GM19193 (cell line): ENCODE results near the gene TUBA1A.

Experiments used
- POLR2A ChIP-seq: IDR thresholded peaks from 4 replicates; pipeline ENCODE4 v1.6.1; 2011; ENCODE audit not compliant: insufficient read depth, insufficient read length; ENCODE audit errors: extremely low read depth

TUBA1A gene

GRCh38 chr12:49219417-49220026 is 30.6 kb upstream of the TUBA1A start:
- TF ChIP-seq POLR2A: no peak

GRCh38 chr12:49212572-49212971 is 23.7 kb upstream of the TUBA1A start:
- TF ChIP-seq POLR2A: no peak

- TF ChIP-seq POLR2A: no peak
These were observed 19.8 kb upstream of the TUBA1A start for GRCh38 chr12:49208676-49209075.

- TF ChIP-seq POLR2A: no peak
These were observed 19.3 kb upstream of the TUBA1A start for GRCh38 chr12:49208146-49208545.

- TF ChIP-seq POLR2A: no peak
These were observed 17.5 kb upstream of the TUBA1A start for GRCh38 chr12:49206389-49206788.

GRCh38 chr12:49201595-49202295 is 12.9 kb upstream of the TUBA1A start:
- no peak for TF ChIP-seq POLR2A

- no peak for TF ChIP-seq POLR2A
These were observed 12.2 kb upstream of the TUBA1A start for GRCh38 chr12:49200919-49201594.

- TF ChIP-seq POLR2A: no peak
These were observed 9.7 kb upstream of the TUBA1A start for GRCh38 chr12:49198431-49199155.

GRCh38 chr12:49197256-49197655 is 8.4 kb upstream of the TUBA1A start:
- TF ChIP-seq POLR2A: no peak

- TF ChIP-seq POLR2A: no peak
These were observed 6.9 kb upstream of the TUBA1A start for GRCh38 chr12:49195736-49196135.

- TF ChIP-seq POLR2A: no peak
These were observed 2.1 kb upstream of the TUBA1A start for GRCh38 chr12:49190974-49191373.

- no peak for TF ChIP-seq POLR2A
These were observed 1.1 kb upstream of the TUBA1A start for GRCh38 chr12:49189731-49190716.

- TF ChIP-seq POLR2A: no peak
These were observed 522 bp downstream of the TUBA1A start for GRCh38 chr12:49188201-49188915.

GRCh38 chr12:49187184-49187583 is 1.7 kb downstream of the TUBA1A start:
- TF ChIP-seq POLR2A: no peak
